Omental fat pad (tissue), 4 donors: ENCODE results near the gene PDIA2. TPM values are rescaled to one million over a fixed set of nuclear protein-coding genes. Genes with fewer than 3 reads are reported as not detected.
"Not testable (repeated sequence)": the region's sequence is repeated elsewhere in the genome, so short reads cannot be mapped to it uniquely, and the experiment has no call there.

ENCODE experiments used
- ATAC-seq: fragments of 150-250 bp; one replicate; pipeline ENCODE4 v1.9.1; 2016; ENCODE audit warnings: mild to moderate bottlenecking, moderate library complexity; ENCODE audit not compliant: low FRiP score
- DNase-seq: peaks from one replicate; pipeline ENCODE4 v3.0.0-alpha.2; 2019; ENCODE audit warnings: low spot score
- CTCF ChIP-seq, 3 donors: fragments of 450-650 bp; IDR thresholded peaks; one replicate each; pipeline ENCODE4 v1.5.1; 2016 to 2017; ENCODE audit warnings: antibody characterized with exemption in 3 of 3, mild to moderate bottlenecking in 3 of 3, moderate library complexity in 2 of 3
- total RNA-seq, 4 donors: library from RNA; depleted of rRNA; stranded (reverse); fragments of >200 nt; gene quantifications; one replicate each; pipeline ENCODE4 v1.1.0, GENCODE V29; 2016

Gene PDIA2
- total RNA-seq, 4 donors from 2014 or later: 1.5 to 5.3 (median 2.7) TPM; not detected in 1

- DNase-seq: no peak
- ATAC-seq: peak; percentile 48
- TF ChIP-seq CTCF (IDR thresholded peaks at IDR 0.05): no peak
Observed at GRCh38 chr16:333406-334094, 50.6 kb downstream of the PDIA2 start.

- ATAC-seq, DNase-seq: not testable (repeated sequence)
Observed at GRCh38 chr16:334164-334832, 51.3 kb downstream of the PDIA2 start.

- not testable (repeated sequence) for DNase-seq, ATAC-seq
Observed at GRCh38 chr16:334861-335632, 52.1 kb downstream of the PDIA2 start.

DNA sequence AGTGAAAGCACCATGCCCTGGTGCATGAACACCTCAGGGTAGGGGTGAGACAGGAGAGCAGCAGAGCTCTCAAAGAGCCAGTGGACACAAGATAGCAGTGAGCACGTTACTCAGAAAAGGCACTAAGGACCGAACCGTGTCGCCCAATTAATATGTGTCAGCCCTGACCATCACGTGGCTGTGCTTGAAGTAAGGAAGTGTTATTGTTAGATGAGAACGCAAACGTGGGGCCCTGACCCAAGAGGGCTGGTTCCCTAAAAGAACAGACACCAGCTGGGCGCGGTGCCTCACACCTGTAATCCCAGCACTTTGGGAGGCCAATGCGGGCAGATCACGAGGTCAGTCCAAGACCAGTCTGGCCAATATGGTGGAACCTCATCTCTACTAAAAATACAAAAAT lies 53.3 kb downstream of the PDIA2 start:
- no peak for TF ChIP-seq CTCF (IDR thresholded peaks at IDR 0.05)
- ATAC-seq: no peak
- no peak for DNase-seq

Other genes with a start within 250 kb of the PDIA2 start
- gene POLR3K, start 229.6 kb upstream of the PDIA2 start, total RNA-seq: 1 to 10 TPM; 3.4 to 6.3 (median 4.1) TPM
- gene SNRNP25, start 229.3 kb upstream of the PDIA2 start, total RNA-seq: 10 to 100 TPM; 14.1 to 20.3 (median 17.6) TPM
- 10 to 100 TPM; 17.7 to 66.8 (median 18.8) TPM for gene RHBDF1, start 210.5 kb upstream of the PDIA2 start, total RNA-seq
- 100 to 1,000 TPM in 1 of 4 donors, 10 to 100 TPM in 3; 49.1 to 107 (median 87.2) TPM for gene MPG, start 204.9 kb upstream of the PDIA2 start, total RNA-seq
- gene NPRL3, start 144.5 kb upstream of the PDIA2 start, total RNA-seq: 10 to 100 TPM; 14.5 to 25.5 (median 20.2) TPM
- not detected for gene HBZ, start 130.5 kb upstream of the PDIA2 start, total RNA-seq
- gene HBM, start 117.2 kb upstream of the PDIA2 start, total RNA-seq: not detected
- 1,000 to 10,000 TPM in 1 of 4 donors, 100 to 1,000 TPM in 2, 10 to 100 TPM in 1; 91.3 to 2,323 (median 185) TPM for gene HBA2, start 110.3 kb upstream of the PDIA2 start, total RNA-seq
- 100 to 1,000 TPM in 2 of 4 donors, 10 to 100 TPM in 2; 56.8 to 998 (median 122) TPM for gene HBA1, start 106.5 kb upstream of the PDIA2 start, total RNA-seq
- gene HBQ1, start 102.7 kb upstream of the PDIA2 start, total RNA-seq: 1 to 10 TPM in 1 of 4 donors, not detected in 3; 3.0 TPM
- 100 to 1,000 TPM in 1 of 4 donors, 10 to 100 TPM in 3; 52.7 to 115 (median 76.8) TPM for gene LUC7L, start 53.7 kb upstream of the PDIA2 start, total RNA-seq
- 100 to 1,000 TPM in 1 of 4 donors, 10 to 100 TPM in 3; 48.5 to 119 (median 69.3) TPM for gene FAM234A, start 48.3 kb upstream of the PDIA2 start, total RNA-seq
- 10 to 100 TPM in 2 of 4 donors, 1 to 10 TPM in 2; 5.0 to 23.5 (median 13.8) TPM for gene RGS11, start 7.2 kb upstream of the PDIA2 start, total RNA-seq
- gene ARHGDIG, start 2.6 kb upstream of the PDIA2 start, total RNA-seq: 10 to 100 TPM in 1 of 4 donors, 1 to 10 TPM in 2, not detected in 1; 2.3 to 12.2 (median 5.9) TPM
- gene AXIN1, start 69.6 kb downstream of the PDIA2 start, total RNA-seq: 10 to 100 TPM; 17.0 to 36.6 (median 20.9) TPM
- gene MRPL28, start 87.4 kb downstream of the PDIA2 start, total RNA-seq: 10 to 100 TPM; 53.3 to 58.2 (median 53.9) TPM
- gene PGAP6, start 98.8 kb downstream of the PDIA2 start, total RNA-seq: 10 to 100 TPM; 27.3 to 41.1 (median 39.0) TPM
- 100 to 1,000 TPM in 1 of 4 donors, 10 to 100 TPM in 3; 49.5 to 115 (median 79.3) TPM for gene NME4, start 114.0 kb downstream of the PDIA2 start, total RNA-seq
- 10 to 100 TPM; 16.5 to 30.9 (median 21.4) TPM for gene DECR2, start 118.7 kb downstream of the PDIA2 start, total RNA-seq
- gene RAB11FIP3, start 142.5 kb downstream of the PDIA2 start, total RNA-seq: 10 to 100 TPM; 24.9 to 52.2 (median 48.7) TPM
- 10 to 100 TPM; 16.4 to 87.2 (median 22.0) TPM for gene CAPN15, start 244.5 kb downstream of the PDIA2 start, total RNA-seq